K562 (cell line): ENCODE measurements around the gene CENPP.

Experiments
- MNT ChIP-seq, 2 experiments: fragments of 450-650 bp; conservative IDR thresholded peaks; 2 replicates each; pipeline ENCODE4 v1.6.1; 2017; ENCODE audit warnings: mild to moderate bottlenecking in 2 of 2, moderate library complexity in 2 of 2
- RBM17 ChIP-seq: fragments of 200-400 bp; formaldehyde crosslinking; IDR thresholded peaks from 2 replicates; pipeline ENCODE4 v1.6.1; 2017; ENCODE audit warnings: low read depth, mild to moderate bottlenecking, low read length, borderline replicate concordance
- SMARCE1 ChIP-seq: fragments of 450-650 bp; IDR thresholded peaks from 2 replicates; pipeline ENCODE4 v1.7.1; 2016; ENCODE audit warnings: mild to moderate bottlenecking

GRCh38 chr9:92534204-92534603 is 208.5 kb downstream of the CENPP start:
- no peak for TF ChIP-seq RBM17
- no peak for TF ChIP-seq MNT (conservative IDR thresholded peaks at IDR 0.05)
- no peak for TF ChIP-seq SMARCE1
